HepG2 (cell line): Measurements from ENCODE around the gene ZMAT2. TPM values are rescaled to one million over a fixed set of nuclear protein-coding genes. Genes with fewer than 3 reads are reported as not detected.

ENCODE experiments used
- ATAC-seq: fragments of 200-7000 bp; cut with Tn5 transposase; 3 replicates; pipeline ENCODE4 v1.9.1; 2020; ENCODE audit warnings: mild to moderate bottlenecking, moderate library complexity
- BruUV-seq: library from RNA; stranded (reverse); fragments of 400-500 nt; replicated peaks from 2 replicates; lab custom pipeline; 2021; lab: Mats Ljungman, UMichigan
- CTCF ChIA-PET: fragments of 300-600 bp; formaldehyde crosslinking; extraction: SDS; loops from one replicate; lab custom pipeline; 2021; ENCODE audit warnings: low total read pairs, inconsistent platforms, low intra/inter-chr PET ratio; lab: Yijun Ruan, JAX
- POLR2A ChIA-PET: fragments of 350-600 bp; sonication (Branson Sonifier 250); formaldehyde crosslinking; loops from one replicate; lab custom pipeline; 2020; ENCODE audit warnings: antibody characterized with exemption, inconsistent platforms; lab: Yijun Ruan, JAX
- DNase-seq: peaks from one replicate; pipeline ENCODE4 v3.0.0-alpha.2; 2015; ENCODE audit warnings: low spot score
- FAIRE-seq: peaks from 3 replicates; lab custom pipeline; 2011; peaks lifted over from hg19 to GRCh38; lab: Jason Lieb, UNC
- H2AFZ ChIP-seq: one replicate; pipeline ENCODE4 v1.6.1; 2011; ENCODE audit warnings: low read length, inconsistent platforms
- H3K27ac ChIP-seq: fragments of 300-600 bp; 3 replicates; pipeline ENCODE4 v1.8.0; 2011; ENCODE audit warnings: mixed run types, mild to moderate bottlenecking, mixed read lengths, low read length, inconsistent platforms; ENCODE audit not compliant: insufficient read depth; ENCODE audit errors: extremely low read length
- H3K27me3 ChIP-seq, 2 experiments: fragments of 200-600 bp in 1 of 2; 2 replicates in 1 of 2; 3 replicates in 1 of 2; pipeline versions ENCODE4 v1.6.0 to v1.8.0; 2011; ENCODE audit warnings: low read length in 2 of 2, mild to moderate bottlenecking in 2 of 2, moderate library complexity in 2 of 2, inconsistent platforms in 1 of 2; ENCODE audit not compliant: insufficient read depth in 2 of 2, control insufficient read depth in 1 of 2
- H3K36me3 ChIP-seq, 2 experiments: fragments of 200-600 bp in 1 of 2; replicated peaks in 1 of 2; 2 replicates in 1 of 2; 3 replicates in 1 of 2; pipeline versions ENCODE4 v1.5.1 to v1.8.0; 2011; ENCODE audit warnings: low read length in 2 of 2, inconsistent platforms in 1 of 2; ENCODE audit not compliant: insufficient read depth in 2 of 2, control insufficient read depth in 1 of 2
- H3K4me1 ChIP-seq: 2 replicates; pipeline ENCODE4 v1.5.1; 2012; ENCODE audit warnings: low read length, inconsistent platforms; ENCODE audit not compliant: insufficient read depth
- H3K4me2 ChIP-seq: 2 replicates; pipeline ENCODE4 v1.6.0; 2011; ENCODE audit warnings: low read depth, low read length, inconsistent platforms
- H3K4me3 ChIP-seq, 3 experiments: fragments of 200-600 bp in 1 of 3; sonication (generic), shearing (Covaris generic) in 1 of 3; replicated peaks in 1 of 3; 2 replicates each; pipeline ENCODE4 v1.5.1; 2011 to 2016; ENCODE audit warnings: low read length in 3 of 3, inconsistent platforms in 2 of 3, low read depth in 2 of 3, mild to moderate bottlenecking in 2 of 3, control low read depth in 1 of 3, mixed read lengths in 1 of 3; ENCODE audit not compliant: insufficient read depth in 1 of 3
- H3K79me2 ChIP-seq: one replicate; pipeline ENCODE4 v1.6.1; 2011; ENCODE audit warnings: low read length, inconsistent platforms; ENCODE audit not compliant: insufficient read depth
- H3K9ac ChIP-seq: 2 replicates; pipeline ENCODE4 v1.6.0; 2011; ENCODE audit warnings: mild to moderate bottlenecking, low read depth, low read length, inconsistent platforms; ENCODE audit not compliant: insufficient read depth
- H3K9me3 ChIP-seq: 2 replicates; pipeline ENCODE4 v1.5.1; 2012; ENCODE audit warnings: mild to moderate bottlenecking, low read length
- H4K20me1 ChIP-seq: 2 replicates; pipeline ENCODE4 v1.6.0; 2011; ENCODE audit warnings: inconsistent platforms, mild to moderate bottlenecking, low read length, moderate library complexity; ENCODE audit not compliant: insufficient read depth
- AKAP8 ChIP-seq: sonication (generic); formaldehyde crosslinking; IDR thresholded peaks from 2 replicates; pipeline ENCODE4 v1.5.1; 2020; ENCODE audit warnings: mild to moderate bottlenecking, missing genetic modification reagents
- E2F5 ChIP-seq: sonication (generic); formaldehyde crosslinking; conservative IDR thresholded peaks from 2 replicates; pipeline ENCODE4 v1.4.0; 2020; ENCODE audit warnings: missing genetic modification reagents
- FOXO1 ChIP-seq: sonication (generic); formaldehyde crosslinking; IDR thresholded peaks from 2 replicates; pipeline ENCODE4 v1.4.0; 2020; ENCODE audit warnings: missing genetic modification reagents
- HNRNPH1 ChIP-seq: fragments of 200-400 bp; formaldehyde crosslinking; optimal IDR thresholded peaks from 2 replicates; pipeline ENCODE3; 2017; ENCODE audit warnings: mild to moderate bottlenecking, low read depth, low read length
- JUND ChIP-seq: sonication (generic); formaldehyde crosslinking; IDR thresholded peaks from 2 replicates; pipeline ENCODE4 v1.8.0; 2022; ENCODE audit warnings: mild to moderate bottlenecking, missing genetic modification reagents
- NAIF1 ChIP-seq: sonication (generic); formaldehyde crosslinking; IDR thresholded peaks from 2 replicates; pipeline ENCODE4 v1.5.0; 2020; ENCODE audit warnings: mild to moderate bottlenecking, missing genetic modification reagents, borderline replicate concordance
- PREB ChIP-seq: sonication (generic); formaldehyde crosslinking; IDR thresholded peaks from 2 replicates; pipeline ENCODE4 v1.4.0; 2020; ENCODE audit warnings: missing genetic modification reagents
- RBAK ChIP-seq: sonication (generic); formaldehyde crosslinking; IDR thresholded peaks from 2 replicates; pipeline ENCODE4 v1.5.1; 2020; ENCODE audit warnings: mild to moderate bottlenecking, missing genetic modification reagents
- ZNF20 ChIP-seq: sonication (generic); formaldehyde crosslinking; IDR thresholded peaks from 2 replicates; pipeline ENCODE4 v1.4.0; 2020; ENCODE audit warnings: mild to moderate bottlenecking, moderate library complexity, missing genetic modification reagents
- ZNF44 ChIP-seq: sonication (generic); formaldehyde crosslinking; IDR thresholded peaks from 2 replicates; pipeline ENCODE4 v1.5.1; 2020; ENCODE audit warnings: mild to moderate bottlenecking, missing genetic modification reagents
- ZNF737 ChIP-seq: sonication (generic); formaldehyde crosslinking; IDR thresholded peaks from 2 replicates; pipeline ENCODE4 v1.5.0; 2020; ENCODE audit warnings: missing genetic modification reagents, mild to moderate bottlenecking, borderline replicate concordance
- WGBS: methylation state at CpG from one replicate; pipeline ENCODE4 v1.1.6; 2017; ENCODE audit warnings: low lambda C conversion rate; 5-methylcytosine and 5-hydroxymethylcytosine counted together
- in situ Hi-C: cut with HindIII; loops from 2 replicates; pipeline ENCODE4 v1.10.0; 2017; ENCODE audit warnings: low pct_unique_long_range_greater_than_20kb; ENCODE audit not compliant: extremely low pct_ligation_motif_present
- intact Hi-C: fragments of 100-400 bp; cut with micrococcal nuclease; formaldehyde crosslinking; loops from one replicate; pipeline ENCODE4 v1.10.0; 2022; ENCODE audit not compliant: unreplicated experiment
- polyA plus RNA-seq, 8 experiments: library from polyadenylated mRNA; depleted of rRNA in 3 of 8; stranded (reverse) in 7 of 8; unstranded in 1 of 8; fragments of >200 nt; fragmentation: Illumina TruSeq in 4 of 8; extraction: Trizol in 4 of 8; gene quantifications; 2 replicates each; pipeline versions ENCODE4 v1.2.1 to v1.2.3, GENCODE V29; 2011 to 2016; ENCODE audit warnings: low read depth in 4 of 8, missing spikeins in 1 of 8, mixed read lengths in 1 of 8; ENCODE audit not compliant: insufficient read depth in 1 of 8
- total RNA-seq, 5 experiments: library from RNA; depleted of rRNA; stranded (reverse); fragments of >200 nt; fragmentation: Illumina TruSeq; extraction: Trizol; gene quantifications; 2 replicates each; pipeline ENCODE4 v1.2.3, GENCODE V29; 2016; ENCODE audit warnings: low read depth in 1 of 5
- TF ChIP-seq, protein P1 (sequence below): IDR thresholded peaks from 2 replicates; pipeline ENCODE4 v1.6.1; 2016; ENCODE audit warnings: low read depth, borderline replicate concordance

The ZMAT2 gene
- total and polyA plus RNA-seq, 2 of the 13 experiments (the other 11 are each of a cell fraction or from before 2014, with no cell fraction given): 35.4 to 92.8 TPM

- no peak overlapping the region for H3K4me2 ChIP-seq
- intact Hi-C loops (no loop called here), in situ Hi-C loops (no loop called here)
- CTCF ChIA-PET: no interaction called here
- TF ChIP-seq AKAP8 (CRISPR knock-in tag): peak; percentile 55; the same call in 1 of the 2 replicates
- TF ChIP-seq PREB (CRISPR knock-in tag): no peak
- no peak overlapping the region for H3K9ac ChIP-seq
- 96% methylated on average over 4 of the region's 4 CpGs for WGBS
- FAIRE-seq (no peak), DNase-seq (no peak), ATAC-seq (no peak)
- POLR2A ChIA-PET: interaction anchor here (0.9 to 1.2 kb wide), 2 partner anchors 16 to 26 kb away, joined by 4 read pairs; partner anchors contain the start of genes HARS1, HARS2 and ZMAT2
- H3K4me1 ChIP-seq: no peaks in the 10 kb centered on the region
- peaks cover 29 to 56% of the 10 kb centered on the region in 2 experiments; a peak in 4 of 5 replicates for H3K36me3 ChIP-seq
- BruUV-seq: no TSS peak
- H3K9me3 ChIP-seq: no peaks in the 10 kb centered on the region
- H3K4me3 ChIP-seq: no peak overlapping the region
- no peak overlapping the region for H2AFZ ChIP-seq
- no peaks in the 10 kb centered on the region for H4K20me1 ChIP-seq
- no peak overlapping the region for H3K27ac ChIP-seq
- no peaks in the 10 kb centered on the region for H3K27me3 ChIP-seq
- no peaks in the 10 kb centered on the region for H3K79me2 ChIP-seq
Measured at GRCh38 chr5:140674629-140675028, 25.6 kb upstream of the ZMAT2 start.

DNA sequence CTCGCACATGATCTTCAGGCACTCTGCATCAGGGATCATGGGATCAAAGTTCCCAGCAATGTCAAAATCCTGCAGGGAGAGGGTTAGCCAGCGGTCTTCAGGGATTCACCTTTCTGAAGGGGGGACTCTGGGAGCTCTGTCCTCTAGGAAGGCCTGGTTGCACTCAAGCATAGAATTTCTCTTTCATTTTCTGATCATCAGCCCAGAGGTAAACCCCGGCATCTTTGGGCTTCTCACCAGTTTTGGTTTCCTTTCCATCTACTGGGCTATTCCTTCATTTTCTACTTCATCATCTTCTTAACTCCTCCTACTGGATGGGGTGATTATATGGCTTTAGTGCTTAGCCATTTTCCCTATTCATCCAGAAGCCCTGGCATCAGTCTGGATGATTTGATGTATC lies 22.3 kb upstream of the ZMAT2 start:
- Histone ChIP-seq H4K20me1 (no peaks in the 10 kb centered on the region), H3K4me1 (no peaks in the 10 kb centered on the region), H3K36me3 (peaks cover 34 to 63% of the 10 kb centered on the region in 2 experiments; a peak in 4 of 5 replicates), H3K27ac (no peak overlapping the region), H3K9me3 (no peaks in the 10 kb centered on the region), H3K4me3 (no peak overlapping the region), H3K4me2 (no peak overlapping the region), H3K9ac (no peak overlapping the region), H3K79me2 (no peaks in the 10 kb centered on the region), H2AFZ (no peak overlapping the region), H3K27me3 (no peaks in the 10 kb centered on the region)
- 98% methylated on average over 2 of the region's 3 CpGs for WGBS
- no peak for ATAC-seq
- intact Hi-C loops (no loop called here), in situ Hi-C loops (no loop called here)
- TF ChIP-seq ZNF44 (no peak), ZNF737 (CRISPR knock-in tag) (no peak), JUND (CRISPR knock-in tag) (no peak), ZNF20 (no peak), NAIF1 (CRISPR knock-in tag) (no peak), FOXO1 (no peak), HNRNPH1 (no peak), E2F5 (no peak), RBAK (CRISPR knock-in tag) (no peak)
- TF ChIP-seq, protein P1, sequence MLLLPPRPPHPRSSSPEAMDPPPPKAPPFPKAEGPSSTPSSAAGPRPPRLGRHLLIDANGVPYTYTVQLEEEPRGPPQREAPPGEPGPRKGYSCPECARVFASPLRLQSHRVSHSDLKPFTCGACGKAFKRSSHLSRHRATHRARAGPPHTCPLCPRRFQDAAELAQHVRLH: no peak
- FAIRE-seq: no peak
- no peak for DNase-seq
- no TSS peak for BruUV-seq
- CTCF ChIA-PET: no interaction called here
- POLR2A ChIA-PET: no interaction called here
